Measurements from ENCODE around the gene GREB1L.

- TF ChIP-seq POLR2A (IDR thresholded peaks at IDR 0.05; ENCODE audit: low read length) (no peak), GATA1 (IDR thresholded peaks at IDR 0.05; ENCODE audit: low read depth, low read length) (no peak)
Measured at GRCh38 chr18:21450913-21451312, 208.9 kb downstream of the GREB1L start.

Measured in erythroblast (primary cell).